CD4-positive, CD25-positive, alpha-beta regulatory T cell (primary cell): Measurements from ENCODE around the gene PITPNM1. TPM values are rescaled to one million over a fixed set of nuclear protein-coding genes. Genes with fewer than 3 reads are reported as not detected.

ENCODE experiments used
- ATAC-seq, 2 donors: fragments of 150-1000 bp; cut with Tn5 transposase; one replicate each; pipeline ENCODE4 v1.10.0; 2021; ENCODE audit warnings: low read depth in 2 of 2, moderate number of reproducible peaks in 2 of 2, moderate library complexity in 1 of 2
- DNase-seq, 3 donors: peaks; one replicate each; pipeline versions ENCODE4 v3.0.0 to v3.0.0-alpha.2; 2012 to 2022; ENCODE audit warnings: mixed read lengths in 1 of 3
- H3K27ac ChIP-seq: one replicate; pipeline ENCODE4 v1.7.0; 2013; ENCODE audit warnings: mild to moderate bottlenecking, low read length; ENCODE audit not compliant: insufficient read depth, poor library complexity, severe bottlenecking
- H3K27me3 ChIP-seq: one replicate; pipeline ENCODE4 v1.7.0; 2013; ENCODE audit warnings: low read length; ENCODE audit not compliant: control insufficient read depth, insufficient read depth
- H3K36me3 ChIP-seq: one replicate; pipeline ENCODE4 v1.7.0; 2013; ENCODE audit warnings: mild to moderate bottlenecking, low read length, moderate library complexity; ENCODE audit not compliant: control insufficient read depth, insufficient read depth
- H3K4me1 ChIP-seq: 2 replicates; pipeline ENCODE4 v1.7.0; 2013; ENCODE audit warnings: mild to moderate bottlenecking, low read length; ENCODE audit not compliant: insufficient read depth, control insufficient read depth, poor library complexity, severe bottlenecking
- H3K4me3 ChIP-seq: one replicate; pipeline ENCODE4 v1.7.0; 2013; ENCODE audit warnings: low read depth, mild to moderate bottlenecking, low read length, moderate library complexity
- H3K9me3 ChIP-seq, 2 experiments: 1 replicate in 1 of 2; 2 replicates in 1 of 2; pipeline ENCODE4 v1.7.0; 2013; ENCODE audit warnings: low read length in 2 of 2, mild to moderate bottlenecking in 1 of 2, moderate library complexity in 1 of 2; ENCODE audit not compliant: control insufficient read depth in 2 of 2
- H3K27ac Mint-ChIP-seq, 3 donors: one replicate each; pipeline ENCODE4 v1.8.0; 2020 to 2022; ENCODE audit warnings: mild to moderate bottlenecking in 3 of 3, mixed read lengths in 3 of 3, moderate library complexity in 2 of 3
- H3K27me3 Mint-ChIP-seq: one replicate; pipeline ENCODE4 v1.8.0; 2022; ENCODE audit warnings: mild to moderate bottlenecking, mixed read lengths
- H3K36me3 Mint-ChIP-seq: one replicate; pipeline ENCODE4 v1.8.0; 2020; ENCODE audit warnings: mixed read lengths
- H3K4me1 Mint-ChIP-seq, 4 donors: one replicate each; pipeline ENCODE4 v1.8.0; 2020 to 2022; ENCODE audit warnings: mixed read lengths in 4 of 4, mild to moderate bottlenecking in 1 of 4
- H3K4me3 Mint-ChIP-seq, 4 donors: one replicate each; pipeline ENCODE4 v1.8.0; 2020 to 2022; ENCODE audit warnings: mild to moderate bottlenecking in 4 of 4, mixed read lengths in 4 of 4, moderate library complexity in 3 of 4
- H3K9me3 Mint-ChIP-seq, 7 donors: one replicate each; pipeline ENCODE4 v1.8.0; 2020 to 2022; ENCODE audit warnings: mixed read lengths in 7 of 7, mild to moderate bottlenecking in 3 of 7, moderate library complexity in 2 of 7
- polyA plus RNA-seq, 4 donors: library from polyadenylated mRNA; unstranded; fragments of 300-500 nt; fragmentation: Illumina TruSeq; gene quantifications; one replicate each; pipeline ENCODE4 v1.2.3, GENCODE V29; 2021
- total RNA-seq: library from RNA; stranded (reverse); gene quantifications from one replicate; pipeline ENCODE4 v1.2.3, GENCODE V29; 2022

The PITPNM1 gene
- total and polyA plus RNA-seq, 5 donors from 2014 or later: 15.7 to 116 (median 17.9) TPM

GRCh38 chr11:67543585-67543984, 38.4 kb upstream of the PITPNM1 start:
- Mint-ChIP-seq H3K9me3 (no peaks in the 10 kb centered on the region), H3K27me3 (peaks cover 2% of the 10 kb centered on the region), H3K36me3 (no peaks in the 10 kb centered on the region), H3K27ac (no peak overlapping the region), H3K4me3 (no peak overlapping the region), H3K4me1 (no peaks in the 10 kb centered on the region)
- Histone ChIP-seq H3K36me3 (no peaks in the 10 kb centered on the region), H3K4me1 (no peaks in the 10 kb centered on the region), H3K27me3 (no peaks in the 10 kb centered on the region), H3K9me3 (no peaks in the 10 kb centered on the region), H3K4me3 (no peak overlapping the region), H3K27ac (no peak overlapping the region)
- DNase-seq (no peak), ATAC-seq (no peak)

GRCh38 chr11:67542971-67543370, 37.8 kb upstream of the PITPNM1 start:
- H3K4me1 ChIP-seq: no peaks in the 10 kb centered on the region
- no peaks in the 10 kb centered on the region for H3K27me3 ChIP-seq
- Mint-ChIP-seq H3K4me3 (no peak overlapping the region), H3K27me3 (no peaks in the 10 kb centered on the region), H3K36me3 (no peaks in the 10 kb centered on the region), H3K27ac (no peak overlapping the region), H3K9me3 (no peaks in the 10 kb centered on the region), H3K4me1 (no peaks in the 10 kb centered on the region)
- H3K9me3 ChIP-seq: no peaks in the 10 kb centered on the region
- DNase-seq: no peak
- H3K4me3 ChIP-seq: no peak overlapping the region
- no peak for ATAC-seq
- no peak overlapping the region for H3K27ac ChIP-seq
- H3K36me3 ChIP-seq: no peaks in the 10 kb centered on the region

- no peaks in the 10 kb centered on the region for H3K9me3 ChIP-seq
- no peak overlapping the region for H3K27ac ChIP-seq
- H3K27me3 ChIP-seq: no peaks in the 10 kb centered on the region
- no peak for ATAC-seq
- no peaks in the 10 kb centered on the region for H3K4me1 Mint-ChIP-seq
- no peak overlapping the region for H3K4me3 ChIP-seq
- H3K27ac Mint-ChIP-seq: no peak overlapping the region
- no peaks in the 10 kb centered on the region for H3K36me3 ChIP-seq
- no peak for DNase-seq
- no peaks in the 10 kb centered on the region for H3K4me1 ChIP-seq
- no peak overlapping the region for H3K4me3 Mint-ChIP-seq
- H3K27me3 Mint-ChIP-seq: no peaks in the 10 kb centered on the region
- H3K36me3 Mint-ChIP-seq: no peaks in the 10 kb centered on the region
- peaks cover 0 to 2% (median 0%) of the 10 kb centered on the region in 7 donors for H3K9me3 Mint-ChIP-seq
Measured at GRCh38 chr11:67542169-67542568, 37.0 kb upstream of the PITPNM1 start.

- Histone ChIP-seq H3K4me3 (no peak overlapping the region), H3K4me1 (no peaks in the 10 kb centered on the region), H3K9me3 (no peaks in the 10 kb centered on the region), H3K27ac (no peak overlapping the region), H3K36me3 (no peaks in the 10 kb centered on the region), H3K27me3 (no peaks in the 10 kb centered on the region)
- no peak overlapping the region for H3K27ac Mint-ChIP-seq
- no peak overlapping the region for H3K4me3 Mint-ChIP-seq
- peaks cover 0 to 2% (median 0%) of the 10 kb centered on the region in 7 donors for H3K9me3 Mint-ChIP-seq
- H3K27me3 Mint-ChIP-seq: peaks cover under 1% of the 10 kb centered on the region
- no peaks in the 10 kb centered on the region for H3K4me1 Mint-ChIP-seq
- H3K36me3 Mint-ChIP-seq: no peaks in the 10 kb centered on the region
- ATAC-seq: no peak
- no peak for DNase-seq
Measured at GRCh38 chr11:67541198-67541597, 36.0 kb upstream of the PITPNM1 start.

GRCh38 chr11:67539550-67539949, 34.4 kb upstream of the PITPNM1 start:
- Histone ChIP-seq H3K36me3 (no peaks in the 10 kb centered on the region), H3K4me3 (no peak overlapping the region), H3K9me3 (peaks cover 2 to 4% of the 10 kb centered on the region in 2 experiments), H3K27me3 (no peaks in the 10 kb centered on the region), H3K27ac (no peak overlapping the region), H3K4me1 (no peaks in the 10 kb centered on the region)
- Mint-ChIP-seq H3K4me1 (no peaks in the 10 kb centered on the region), H3K36me3 (no peaks in the 10 kb centered on the region), H3K27ac (no peak overlapping the region), H3K4me3 (no peak overlapping the region), H3K9me3 (peaks cover 0 to 4% (median 2%) of the 10 kb centered on the region in 7 donors), H3K27me3 (peaks cover 4% of the 10 kb centered on the region)
- DNase-seq (no peak), ATAC-seq (no peak)

GRCh38 chr11:67538823-67539505, 33.8 kb upstream of the PITPNM1 start:
- Mint-ChIP-seq H3K27ac (no peak overlapping the region), H3K27me3 (peaks cover 5% of the 10 kb centered on the region), H3K36me3 (no peaks in the 10 kb centered on the region), H3K9me3 (peaks cover 0 to 6% (median 4%) of the 10 kb centered on the region in 7 donors), H3K4me1 (no peaks in the 10 kb centered on the region), H3K4me3 (no peak overlapping the region)
- Histone ChIP-seq H3K27me3 (peaks cover 2% of the 10 kb centered on the region), H3K4me3 (no peak overlapping the region), H3K36me3 (no peaks in the 10 kb centered on the region), H3K4me1 (no peaks in the 10 kb centered on the region), H3K27ac (no peak overlapping the region), H3K9me3 (peaks cover 7 to 8% of the 10 kb centered on the region in 2 experiments)
- ATAC-seq (no peak), DNase-seq (no peak)

- H3K4me1 Mint-ChIP-seq: no peaks in the 10 kb centered on the region
- peaks cover 7% of the 10 kb centered on the region for H3K27me3 Mint-ChIP-seq
- H3K27ac ChIP-seq: no peak overlapping the region
- H3K27me3 ChIP-seq: peaks cover 4% of the 10 kb centered on the region
- no peaks in the 10 kb centered on the region for H3K4me1 ChIP-seq
- H3K9me3 Mint-ChIP-seq: peaks cover 0 to 10% (median 8%) of the 10 kb centered on the region in 7 donors
- no peaks in the 10 kb centered on the region for H3K36me3 ChIP-seq
- no peak overlapping the region for H3K4me3 Mint-ChIP-seq
- DNase-seq: no peak
- H3K27ac Mint-ChIP-seq: no peak overlapping the region
- ATAC-seq: no peak
- peaks cover 14% of the 10 kb centered on the region in 2 experiments for H3K9me3 ChIP-seq
- no peaks in the 10 kb centered on the region for H3K36me3 Mint-ChIP-seq
- no peak overlapping the region for H3K4me3 ChIP-seq
Measured at GRCh38 chr11:67538306-67538705, 33.1 kb upstream of the PITPNM1 start.

- H3K27ac Mint-ChIP-seq: no peak overlapping the region
- Histone ChIP-seq H3K27ac (no peak overlapping the region), H3K4me3 (no peak overlapping the region), H3K4me1 (no peaks in the 10 kb centered on the region), H3K36me3 (no peaks in the 10 kb centered on the region), H3K9me3 (peaks cover 14 to 16% of the 10 kb centered on the region in 2 experiments), H3K27me3 (peaks cover 4% of the 10 kb centered on the region)
- no peak overlapping the region for H3K4me3 Mint-ChIP-seq
- no peaks in the 10 kb centered on the region for H3K36me3 Mint-ChIP-seq
- peaks cover 0 to 12% (median 8%) of the 10 kb centered on the region in 7 donors for H3K9me3 Mint-ChIP-seq
- no peaks in the 10 kb centered on the region for H3K4me1 Mint-ChIP-seq
- H3K27me3 Mint-ChIP-seq: peaks cover 16% of the 10 kb centered on the region
- DNase-seq (no peak), ATAC-seq (no peak)
Measured at GRCh38 chr11:67535561-67535960, 30.4 kb upstream of the PITPNM1 start.
